Colonic mucosa (tissue), 4 donors: Measurements from ENCODE around the gene ECT2. TPM values are rescaled to one million over a fixed set of nuclear protein-coding genes. Genes with fewer than 3 reads are reported as not detected.

Experiments used
- DNase-seq: peaks from one replicate; pipeline ENCODE4 v3.0.0-alpha.2; 2020
- H3K27ac ChIP-seq: fragments of 200-600 bp; one replicate; pipeline ENCODE4 v1.8.0; 2021
- H3K27me3 ChIP-seq: fragments of 200-600 bp; one replicate; pipeline ENCODE4 v1.8.0; 2021
- H3K36me3 ChIP-seq: fragments of 200-600 bp; one replicate; pipeline ENCODE4 v1.8.0; 2021
- H3K4me1 ChIP-seq: fragments of 200-600 bp; one replicate; pipeline ENCODE4 v1.8.0; 2021; ENCODE audit warnings: mild to moderate bottlenecking
- H3K4me3 ChIP-seq: fragments of 200-600 bp; one replicate; pipeline ENCODE4 v1.8.0; 2021
- H3K9ac ChIP-seq, 2 donors: one replicate each; pipeline ENCODE4 v1.7.0; 2013; ENCODE audit warnings: control low read depth in 2 of 2, low read depth in 2 of 2, low read length in 2 of 2
- H3K9me3 ChIP-seq: fragments of 200-600 bp; one replicate; pipeline ENCODE4 v1.8.0; 2021
- intact Hi-C: fragments of 100-400 bp; cut with DNase I; formaldehyde crosslinking; loops from one replicate; pipeline ENCODE4 v1.14.1; 2022
- total RNA-seq, 2 donors: library from RNA; stranded (reverse); fragmentation: NEBNext Ultra II Directional in 1 of 2; extraction: Animal tissue kit (Norgen Biotek cat#: 25700) in 1 of 2; gene quantifications; one replicate each; pipeline ENCODE4 v1.2.1, GENCODE V29; 2021
- TF ChIP-seq, protein P1 (sequence below): fragments of 200-600 bp; IDR thresholded peaks from one replicate; pipeline ENCODE4 v1.8.0; 2022; ENCODE audit warnings: antibody characterized with exemption, mild to moderate bottlenecking
- donor health status: healthy.
- donor health status: DM: no; HTN: no; CAD: no.
- donor health status: DM: no; HTN: no; CAD: no.

Gene ECT2
- total RNA-seq, 2 donors from 2014 or later: 36.3 to 58.1 TPM

- intact Hi-C loops: no loop called here
- H3K27me3 ChIP-seq: no peaks in the 10 kb centered on the region
- H3K4me3 ChIP-seq: no peak overlapping the region
- no peak for DNase-seq
- no peaks in the 10 kb centered on the region for H3K36me3 ChIP-seq
- no peaks in the 10 kb centered on the region for H3K4me1 ChIP-seq
- H3K9me3 ChIP-seq: no peaks in the 10 kb centered on the region
- H3K9ac ChIP-seq: no peak overlapping the region
- TF ChIP-seq, protein P1, sequence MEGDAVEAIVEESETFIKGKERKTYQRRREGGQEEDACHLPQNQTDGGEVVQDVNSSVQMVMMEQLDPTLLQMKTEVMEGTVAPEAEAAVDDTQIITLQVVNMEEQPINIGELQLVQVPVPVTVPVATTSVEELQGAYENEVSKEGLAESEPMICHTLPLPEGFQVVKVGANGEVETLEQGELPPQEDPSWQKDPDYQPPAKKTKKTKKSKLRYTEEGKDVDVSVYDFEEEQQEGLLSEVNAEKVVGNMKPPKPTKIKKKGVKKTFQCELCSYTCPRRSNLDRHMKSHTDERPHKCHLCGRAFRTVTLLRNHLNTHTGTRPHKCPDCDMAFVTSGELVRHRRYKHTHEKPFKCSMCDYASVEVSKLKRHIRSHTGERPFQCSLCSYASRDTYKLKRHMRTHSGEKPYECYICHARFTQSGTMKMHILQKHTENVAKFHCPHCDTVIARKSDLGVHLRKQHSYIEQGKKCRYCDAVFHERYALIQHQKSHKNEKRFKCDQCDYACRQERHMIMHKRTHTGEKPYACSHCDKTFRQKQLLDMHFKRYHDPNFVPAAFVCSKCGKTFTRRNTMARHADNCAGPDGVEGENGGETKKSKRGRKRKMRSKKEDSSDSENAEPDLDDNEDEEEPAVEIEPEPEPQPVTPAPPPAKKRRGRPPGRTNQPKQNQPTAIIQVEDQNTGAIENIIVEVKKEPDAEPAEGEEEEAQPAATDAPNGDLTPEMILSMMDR: no peak
- no peak overlapping the region for H3K27ac ChIP-seq
Measured at GRCh38 chr3:172777901-172778300, 27.4 kb downstream of the ECT2 start.

GRCh38 chr3:172782235-172782634, 31.7 kb downstream of the ECT2 start:
- Histone ChIP-seq H3K36me3 (no peaks in the 10 kb centered on the region), H3K9ac (no peak overlapping the region), H3K27ac (no peak overlapping the region), H3K27me3 (no peaks in the 10 kb centered on the region), H3K4me1 (no peaks in the 10 kb centered on the region), H3K4me3 (no peak overlapping the region), H3K9me3 (no peaks in the 10 kb centered on the region)
- DNase-seq: no peak
- TF ChIP-seq, protein P1: no peak
- intact Hi-C loops: no loop called here

DNA sequence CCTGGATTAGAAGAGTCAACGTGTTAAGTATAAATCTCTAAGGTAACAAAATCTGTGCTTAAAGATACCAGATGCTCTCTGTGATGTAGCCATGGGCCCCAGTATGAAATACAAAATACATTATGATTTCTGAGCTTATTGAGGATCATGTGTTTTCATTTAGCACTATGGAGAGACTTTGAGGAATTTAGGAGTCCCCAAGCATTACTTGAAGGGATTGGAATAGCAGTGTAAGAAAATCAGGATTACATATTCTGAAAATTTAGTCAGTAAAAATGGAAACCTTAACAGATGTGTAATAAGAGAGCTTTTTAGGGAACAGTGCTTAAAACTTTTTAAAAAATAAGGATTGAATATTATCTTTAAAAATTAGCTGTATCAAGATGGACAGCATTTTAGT, 35.5 kb downstream of the ECT2 start:
- Histone ChIP-seq H3K4me3 (no peak overlapping the region), H3K36me3 (no peaks in the 10 kb centered on the region), H3K4me1 (no peaks in the 10 kb centered on the region), H3K27ac (no peak overlapping the region), H3K27me3 (no peaks in the 10 kb centered on the region), H3K9ac (no peak overlapping the region), H3K9me3 (no peaks in the 10 kb centered on the region)
- DNase-seq: no peak
- TF ChIP-seq, protein P1: no peak
- intact Hi-C loops: no loop called here

- Histone ChIP-seq H3K9ac (no peak overlapping the region), H3K27ac (no peak overlapping the region), H3K27me3 (no peaks in the 10 kb centered on the region), H3K4me3 (no peak overlapping the region), H3K4me1 (no peaks in the 10 kb centered on the region), H3K36me3 (no peaks in the 10 kb centered on the region), H3K9me3 (no peaks in the 10 kb centered on the region)
- no peak for DNase-seq
- intact Hi-C loops: no loop called here
- TF ChIP-seq, protein P1: no peak
Measured at GRCh38 chr3:172787019-172787418, 36.5 kb downstream of the ECT2 start.

- no peaks in the 10 kb centered on the region for H3K36me3 ChIP-seq
- no peak for DNase-seq
- TF ChIP-seq, protein P1: no peak
- no peak overlapping the region for H3K9ac ChIP-seq
- H3K27me3 ChIP-seq: no peaks in the 10 kb centered on the region
- no peak overlapping the region for H3K27ac ChIP-seq
- intact Hi-C loops: no loop called here
- no peaks in the 10 kb centered on the region for H3K9me3 ChIP-seq
- no peaks in the 10 kb centered on the region for H3K4me1 ChIP-seq
- H3K4me3 ChIP-seq: no peak overlapping the region
Measured at GRCh38 chr3:172787746-172788145, 37.2 kb downstream of the ECT2 start.

- Histone ChIP-seq H3K9ac (no peak overlapping the region), H3K36me3 (no peaks in the 10 kb centered on the region), H3K27me3 (no peaks in the 10 kb centered on the region), H3K27ac (no peak overlapping the region), H3K4me3 (no peak overlapping the region), H3K4me1 (no peaks in the 10 kb centered on the region), H3K9me3 (no peaks in the 10 kb centered on the region)
- TF ChIP-seq, protein P1: no peak
- no peak for DNase-seq
- intact Hi-C loops: no loop called here
Measured at GRCh38 chr3:172799246-172799645, 48.7 kb downstream of the ECT2 start.
